DMS79 (cell line): ENCODE results near the gene C15orf62.

Source experiments
- DNase-seq: peaks from one replicate; lab custom pipeline; 2025; lab: John Stamatoyannopoulos, UW

The C15orf62 gene

GRCh38 chr15:40782609-40783227 is 12.9 kb downstream of the C15orf62 start:
- peak; percentile 63 for DNase-seq

DNA sequence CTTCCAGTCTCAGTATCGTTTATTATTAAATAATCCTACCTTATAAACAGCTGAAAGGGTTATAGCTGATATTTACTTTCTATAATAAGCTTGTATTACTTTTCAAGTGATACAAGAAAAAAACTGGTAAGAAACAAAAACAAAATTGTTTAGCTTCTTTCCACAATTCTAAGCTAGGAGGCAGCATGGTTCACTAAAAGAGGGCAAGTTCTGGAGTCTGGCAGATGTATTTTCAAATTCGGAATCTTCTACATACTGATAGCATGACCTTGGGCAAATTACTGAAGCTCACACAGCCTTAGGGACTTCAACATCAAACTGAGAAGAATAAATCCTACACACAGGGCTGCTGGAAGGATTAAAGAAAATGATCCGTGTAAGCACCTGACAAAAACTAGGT is 15.4 kb downstream of the C15orf62 start:
- DNase-seq: no peak

GRCh38 chr15:40785814-40786213 is 16.0 kb downstream of the C15orf62 start:
- no peak for DNase-seq

DNA sequence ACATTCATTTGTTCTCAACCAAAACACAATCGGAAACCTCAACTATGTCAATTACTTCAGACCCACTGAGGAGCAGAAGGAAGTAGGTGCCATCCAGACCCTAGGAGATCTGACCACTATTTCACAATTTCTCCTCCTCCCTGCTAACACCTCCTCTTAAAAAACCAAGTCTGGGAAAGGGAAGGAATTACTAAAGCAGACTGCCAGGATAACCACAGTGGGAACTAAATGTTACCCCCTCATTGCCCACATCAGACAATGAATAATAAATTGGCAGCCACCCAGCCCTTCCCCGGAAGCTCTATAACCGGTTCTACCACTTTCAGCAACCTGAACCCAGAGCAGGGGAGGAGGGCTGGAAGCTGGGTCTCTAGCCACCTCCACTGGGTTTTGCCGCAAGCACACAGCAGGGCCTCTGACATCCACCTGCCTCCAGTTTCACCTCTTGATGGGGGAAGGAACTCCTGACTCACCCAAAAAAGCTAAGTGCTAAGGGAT is 17.6 kb downstream of the C15orf62 start:
- peak; percentile 79 for DNase-seq

DNA sequence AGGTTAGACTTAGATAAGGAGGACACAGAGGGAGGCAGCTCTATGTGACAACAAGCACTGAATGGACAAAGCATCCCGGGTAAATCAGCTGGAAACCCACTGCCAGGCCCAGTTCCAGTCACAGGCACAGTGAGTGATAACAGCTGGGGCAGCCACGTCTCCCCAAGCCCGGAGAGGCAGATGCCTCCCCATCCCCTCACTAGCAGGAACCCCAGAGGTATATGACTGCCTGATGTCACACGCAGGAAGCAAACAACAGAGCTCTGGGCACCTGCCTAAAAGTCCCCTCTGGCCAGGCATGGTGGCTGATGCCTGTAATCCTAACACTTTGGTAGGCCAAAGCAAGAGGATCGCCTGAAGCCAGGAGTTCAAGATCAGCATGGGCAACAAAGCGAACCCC is 18.2 kb downstream of the C15orf62 start:
- DNase-seq: no peak

DNA sequence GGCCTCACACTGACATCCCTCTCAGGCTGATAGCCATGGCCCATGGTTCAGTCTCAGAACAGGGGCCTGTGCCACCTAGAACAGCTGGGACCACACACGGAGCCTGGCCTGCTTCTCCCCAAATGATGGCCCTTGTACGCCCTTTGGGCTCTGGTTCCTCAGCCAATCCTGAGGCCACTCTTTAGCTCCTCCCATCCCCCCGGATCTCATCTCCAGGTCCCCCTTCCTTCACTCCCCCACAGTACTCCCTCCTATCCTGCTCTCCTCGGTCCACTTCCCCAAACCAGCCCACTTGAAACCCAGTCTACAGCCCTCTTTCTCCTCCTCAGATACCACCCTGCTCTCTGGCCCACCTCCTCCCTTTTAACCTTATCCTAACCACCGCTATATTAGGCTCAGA is 19.3 kb downstream of the C15orf62 start:
- no peak for DNase-seq

GRCh38 chr15:40789999-40790398 is 20.2 kb downstream of the C15orf62 start:
- DNase-seq: no peak

GRCh38 chr15:40790718-40791117 is 20.9 kb downstream of the C15orf62 start:
- no peak for DNase-seq

DNA sequence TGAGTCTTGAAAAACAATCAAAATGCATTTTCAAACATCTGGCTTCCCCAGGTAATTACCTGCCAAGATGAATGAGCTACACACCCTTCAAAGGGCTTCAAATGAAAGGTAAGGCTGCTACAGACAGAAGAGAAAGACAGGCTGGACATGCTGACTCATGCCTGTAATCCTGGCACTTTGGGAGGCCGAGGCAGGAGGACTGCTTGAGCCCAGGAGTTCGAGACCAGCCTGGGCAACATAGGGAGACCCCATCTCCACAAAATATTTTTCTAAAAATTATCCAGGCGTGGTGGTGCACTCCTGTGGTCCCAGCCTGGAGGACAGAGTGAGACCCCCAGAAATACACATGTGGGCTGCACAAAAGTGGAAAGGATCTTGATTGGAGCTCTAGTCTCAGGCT is 22.6 kb downstream of the C15orf62 start:
- DNase-seq: no peak

DNA sequence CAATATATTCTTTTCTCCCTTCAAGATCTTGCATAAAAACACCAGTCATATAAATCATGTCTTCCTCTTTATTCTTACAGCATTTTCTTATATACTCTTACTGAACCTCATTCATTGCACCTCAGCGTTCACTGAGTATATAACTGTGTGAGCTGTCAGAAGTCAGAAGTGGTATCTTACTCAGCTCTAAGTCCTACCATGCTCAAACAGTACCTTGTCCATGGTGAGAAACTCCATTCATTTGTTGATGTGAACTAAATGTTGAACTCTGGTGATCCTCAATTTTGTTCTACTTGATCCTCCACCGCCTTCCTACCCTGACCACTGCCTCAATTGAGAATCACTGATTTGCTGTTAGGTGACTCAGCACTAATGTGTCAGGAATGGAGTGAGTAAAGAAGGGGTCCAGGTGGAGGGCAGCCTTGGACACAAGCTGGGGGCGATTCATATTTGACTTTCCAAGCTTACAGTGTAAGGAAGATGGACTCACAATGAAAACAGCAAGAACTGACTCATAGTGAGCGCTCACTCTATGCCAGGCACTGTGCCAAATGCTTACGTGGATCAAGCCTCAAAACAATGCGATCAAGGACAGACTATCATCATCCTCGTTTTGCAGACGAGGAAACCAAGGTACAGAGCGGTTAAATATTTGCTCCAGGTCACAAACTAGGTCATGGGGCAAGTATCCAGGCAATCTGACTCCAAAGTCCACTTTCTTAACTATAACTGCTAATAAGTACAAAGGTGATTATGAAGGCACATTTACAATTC is 23.6 kb downstream of the C15orf62 start:
- no peak for DNase-seq

DNA sequence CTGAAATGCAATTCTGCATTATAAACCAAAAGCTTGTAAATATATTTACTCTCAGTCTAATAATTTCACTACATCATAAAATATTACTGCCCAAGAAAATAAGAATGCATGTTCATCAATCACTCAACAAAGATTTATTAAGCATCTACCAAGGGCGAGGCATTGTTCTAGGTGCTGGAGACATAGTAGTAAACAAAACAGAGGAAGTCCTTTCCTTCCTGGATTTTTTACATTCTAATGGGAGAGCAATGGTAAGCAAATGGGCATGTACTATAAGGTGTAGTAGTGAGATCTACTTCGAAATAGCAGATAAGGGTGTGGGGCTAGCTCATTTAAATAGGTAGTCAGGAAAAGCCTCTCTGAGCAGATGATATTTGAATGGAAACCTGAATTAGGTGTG is 26.3 kb downstream of the C15orf62 start:
- no peak for DNase-seq

DNA sequence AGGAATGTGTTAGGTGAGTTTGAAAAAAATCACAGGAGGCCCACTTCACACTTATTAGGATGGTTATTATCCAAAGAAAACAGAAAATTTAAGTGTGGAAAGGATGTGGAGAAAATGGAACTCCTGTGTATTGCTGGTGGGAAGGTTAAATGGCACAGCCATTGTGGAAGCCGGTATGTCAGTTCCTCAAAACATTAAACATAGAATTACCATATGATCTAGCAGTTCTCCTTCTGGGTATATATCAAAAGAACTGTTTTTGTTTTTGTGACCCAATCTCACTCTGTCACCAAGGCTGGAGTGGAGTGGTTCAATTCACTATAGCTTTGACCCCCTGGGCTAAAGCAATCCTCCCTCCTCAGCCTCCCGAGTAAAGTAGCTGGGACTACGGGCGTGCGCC is 26.7 kb downstream of the C15orf62 start:
- DNase-seq: no peak

DNA sequence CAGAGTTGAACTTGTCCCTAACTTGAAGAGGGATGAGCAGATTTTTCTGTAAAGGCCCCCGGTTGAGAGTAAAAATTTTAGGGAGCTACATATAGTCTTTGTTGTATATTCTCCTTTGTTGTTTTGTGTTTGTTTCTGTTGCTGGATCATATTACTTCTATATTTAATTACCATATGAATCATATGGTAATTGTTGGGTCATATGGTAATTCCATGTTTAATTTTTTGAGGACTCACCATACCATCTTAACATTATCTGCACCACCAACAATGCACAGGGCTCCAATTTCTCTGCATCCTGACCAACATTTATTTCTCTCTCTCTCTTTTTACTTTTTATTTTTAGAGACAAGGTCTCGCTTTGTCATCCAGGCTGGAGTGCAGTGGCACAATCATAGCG is 29.7 kb downstream of the C15orf62 start:
- no peak for DNase-seq

GRCh38 chr15:40803076-40803475 is 33.3 kb downstream of the C15orf62 start:
- no peak for DNase-seq

DNA sequence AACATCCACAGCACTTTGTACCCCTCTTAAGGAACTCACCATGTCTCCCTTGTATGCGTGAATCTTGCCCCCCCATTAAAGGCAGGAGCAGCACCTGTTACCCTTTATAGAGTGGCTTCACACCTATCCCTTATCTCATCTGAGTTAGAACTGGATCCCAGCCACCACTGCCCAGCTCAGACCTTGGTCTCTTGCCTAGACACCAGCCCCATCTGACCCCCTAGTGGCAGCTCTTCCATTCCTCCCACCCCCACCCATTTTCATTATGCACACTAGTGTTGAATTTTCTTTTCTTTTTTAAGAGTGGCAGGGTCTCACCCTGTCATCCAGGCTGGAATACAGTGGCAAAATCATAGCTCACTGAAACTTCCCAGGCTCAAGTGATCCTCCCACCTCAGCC is 33.9 kb downstream of the C15orf62 start:
- no peak for DNase-seq

GRCh38 chr15:40806672-40807027 is 36.9 kb downstream of the C15orf62 start:
- no peak for DNase-seq

GRCh38 chr15:40807028-40807887 is 37.5 kb downstream of the C15orf62 start, which contains the start of the genes DNAJC17 and ZFYVE19:
Gene DNAJC17 (minus strand): TSS chr15:40807473. CDS start chr15:40807446, 27 bp downstream.
Gene ZFYVE19 (plus strand): TSS chr15:40807089. CDS start chr15:40807590, 501 bp downstream.
- DNase-seq: peak; percentile 88

GRCh38 chr15:40807888-40808461 is 38.2 kb downstream of the C15orf62 start:
- no peak for DNase-seq

- no peak for DNase-seq
Observed at GRCh38 chr15:40808861-40809450, 39.2 kb downstream of the C15orf62 start.

DNA sequence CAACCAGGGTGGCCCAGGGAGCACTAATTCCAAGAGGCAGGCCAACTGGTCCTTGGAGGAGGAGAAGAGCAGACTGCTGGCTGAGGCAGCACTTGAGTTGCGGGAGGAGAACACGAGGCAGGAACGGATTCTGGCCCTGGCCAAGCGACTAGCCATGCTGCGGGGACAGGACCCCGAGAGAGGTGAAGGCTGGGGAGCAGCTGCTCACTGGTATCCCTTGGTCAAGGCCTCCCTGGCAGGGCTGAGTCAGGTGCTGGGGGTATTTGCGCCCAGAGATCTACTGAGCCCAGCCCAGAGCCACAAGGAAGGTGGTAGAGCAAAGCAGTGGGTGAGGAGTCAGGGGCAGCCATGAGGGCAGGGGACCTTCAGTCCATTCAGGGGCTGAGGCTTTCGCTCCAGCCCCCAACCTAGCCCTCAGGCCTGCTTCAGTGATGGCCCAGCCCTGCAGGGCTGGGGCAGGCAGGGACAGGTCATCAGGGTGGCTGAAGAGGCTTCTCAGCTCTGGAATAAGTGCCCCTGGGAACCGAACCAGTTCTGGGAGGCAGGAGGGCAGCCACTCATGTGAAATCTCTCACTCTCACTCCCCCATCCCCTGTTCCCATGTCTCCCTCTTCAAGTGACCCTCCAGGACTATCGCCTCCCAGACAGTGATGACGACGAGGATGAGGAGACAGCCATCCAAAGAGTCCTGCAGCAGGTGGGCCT is 43.1 kb downstream of the C15orf62 start:
- DNase-seq: no peak

GRCh38 chr15:40815042-40815698 is 45.4 kb downstream of the C15orf62 start:
- DNase-seq: peak; percentile 59
